Measurements from ENCODE around the gene DDIT3.
"Not testable (repeated sequence)": the region's sequence is repeated elsewhere in the genome, so short reads cannot be mapped to it uniquely, and the experiment has no call there.

DDIT3 gene

GRCh38 chr12:57520053-57520818, at the start of gene DDIT3:
Gene DDIT3 (minus strand): TSS chr12:57520514. CDS start chr12:57517406, 3,108 bp downstream.
- DNase-seq, result peak; percentile 98 to 100

DNA sequence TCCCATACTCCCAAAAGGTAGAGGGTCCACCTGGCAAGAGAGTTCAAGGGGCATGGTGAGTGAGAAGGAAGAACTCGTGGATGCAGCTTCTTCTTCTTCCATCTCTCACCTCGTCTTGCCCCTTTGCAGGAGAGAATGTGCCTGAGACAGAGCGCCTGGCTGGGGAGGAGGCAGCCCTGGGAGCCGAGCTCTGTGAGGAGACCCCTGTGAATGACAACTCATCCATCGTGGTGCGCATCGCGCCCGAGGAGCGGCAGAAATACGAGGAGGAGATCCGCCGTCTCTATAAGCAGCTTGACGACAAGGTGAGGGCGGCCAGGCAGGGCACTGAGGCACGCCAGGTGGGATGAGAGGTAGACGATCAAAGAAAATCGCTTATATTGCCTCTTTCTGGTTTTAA, 49.5 kb upstream of the DDIT3 start:
- DNase-seq, result no peak

- DNase-seq, result no peak
Measured at GRCh38 chr12:57568838-57569237, 48.5 kb upstream of the DDIT3 start.

DNA sequence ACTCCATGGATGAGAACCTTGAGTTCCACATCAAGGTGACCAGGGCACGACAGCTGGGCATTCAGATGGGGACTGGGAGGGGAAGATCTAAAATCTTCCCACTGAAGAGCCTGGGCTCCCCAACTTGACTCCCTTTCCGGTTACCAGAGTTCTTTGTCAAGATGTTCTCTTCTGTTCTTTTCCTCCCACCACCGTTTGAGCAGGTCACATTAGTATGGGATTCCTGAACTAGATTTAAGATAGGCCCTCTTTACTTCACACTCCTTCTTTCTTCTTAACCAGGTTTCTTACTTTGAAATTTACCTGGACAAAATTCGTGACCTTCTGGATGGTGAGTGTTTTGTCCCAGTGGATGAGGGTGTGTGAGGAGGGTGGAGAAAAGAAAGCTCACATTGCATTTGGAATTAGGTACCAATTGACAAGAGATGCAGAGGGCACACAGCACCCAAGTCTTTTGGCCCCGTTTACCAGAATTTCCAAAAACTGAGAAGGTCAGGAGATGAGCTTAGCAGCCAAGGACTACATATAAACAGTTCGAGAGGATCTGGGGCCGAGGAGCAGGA, 43.9 kb upstream of the DDIT3 start:
- DNase-seq, result no peak

- DNase-seq, result no peak
Measured at GRCh38 chr12:57563358-57563757, 43.0 kb upstream of the DDIT3 start.

DNA sequence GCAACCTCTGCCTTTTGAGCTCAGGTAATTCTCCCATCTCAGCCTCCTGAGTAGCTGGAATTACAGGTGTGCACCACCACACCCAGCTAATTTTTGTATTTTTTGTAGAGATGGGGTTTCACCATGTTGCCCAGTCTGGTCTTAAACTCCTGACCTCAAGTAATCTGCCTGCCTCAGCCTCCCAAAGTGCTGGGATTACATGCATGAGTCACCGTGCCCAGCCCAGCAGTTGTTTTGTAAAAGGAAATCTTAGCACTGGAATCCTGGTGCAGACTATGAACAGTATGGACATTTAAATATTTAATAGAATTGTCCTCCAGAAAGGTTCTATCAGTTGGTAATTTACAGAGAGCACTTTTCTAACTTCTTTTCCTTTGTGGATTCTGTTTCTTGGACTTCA, 40.8 kb upstream of the DDIT3 start:
- not testable (repeated sequence) for DNase-seq

- DNase-seq, result no peak
Measured at GRCh38 chr12:57560516-57560915, 40.2 kb upstream of the DDIT3 start.

DNA sequence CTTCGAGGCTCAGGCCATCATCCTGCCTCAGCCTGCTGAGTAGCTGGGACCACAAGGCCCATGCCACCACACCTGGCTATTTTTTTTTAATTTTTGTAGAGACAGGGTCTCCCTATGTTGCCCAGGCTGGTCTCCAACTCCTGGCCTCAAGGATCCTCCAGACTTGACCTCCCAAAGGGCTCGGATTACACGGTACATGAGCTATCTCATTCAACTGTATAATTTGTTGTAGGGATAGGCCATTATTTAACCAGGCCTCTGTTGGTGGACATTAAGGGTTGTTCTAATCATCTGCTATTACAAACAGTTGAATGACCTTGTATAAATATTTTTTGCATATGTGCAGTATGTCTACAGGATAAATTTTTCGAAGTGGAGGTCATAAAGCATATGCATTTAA, 38.5 kb upstream of the DDIT3 start:
- DNase-seq, result no peak

GRCh38 chr12:57554897-57555296, 34.6 kb upstream of the DDIT3 start:
- no peak for DNase-seq

DNA sequence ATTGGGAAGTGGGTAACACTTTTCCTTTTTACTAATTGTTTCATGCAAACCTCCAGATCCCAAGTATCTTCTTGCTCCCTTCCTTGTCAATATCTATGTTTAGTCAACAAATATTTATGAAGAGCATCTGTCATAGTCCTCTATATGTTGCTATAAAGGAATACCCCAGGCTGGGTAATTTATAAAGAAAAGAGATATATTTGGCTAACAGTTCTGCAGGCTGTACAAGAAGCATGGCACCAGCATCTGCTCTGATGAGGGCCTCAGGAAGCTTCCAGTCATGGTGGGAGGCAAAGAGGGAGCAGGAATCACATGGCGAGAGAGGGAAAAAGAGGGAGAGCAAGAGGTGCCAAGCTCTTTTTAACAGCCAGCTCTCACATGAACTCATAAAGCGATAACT, 34.1 kb upstream of the DDIT3 start:
- no peak for DNase-seq

- DNase-seq, result no peak
Measured at GRCh38 chr12:57553343-57554202, 33.3 kb upstream of the DDIT3 start.

DNA sequence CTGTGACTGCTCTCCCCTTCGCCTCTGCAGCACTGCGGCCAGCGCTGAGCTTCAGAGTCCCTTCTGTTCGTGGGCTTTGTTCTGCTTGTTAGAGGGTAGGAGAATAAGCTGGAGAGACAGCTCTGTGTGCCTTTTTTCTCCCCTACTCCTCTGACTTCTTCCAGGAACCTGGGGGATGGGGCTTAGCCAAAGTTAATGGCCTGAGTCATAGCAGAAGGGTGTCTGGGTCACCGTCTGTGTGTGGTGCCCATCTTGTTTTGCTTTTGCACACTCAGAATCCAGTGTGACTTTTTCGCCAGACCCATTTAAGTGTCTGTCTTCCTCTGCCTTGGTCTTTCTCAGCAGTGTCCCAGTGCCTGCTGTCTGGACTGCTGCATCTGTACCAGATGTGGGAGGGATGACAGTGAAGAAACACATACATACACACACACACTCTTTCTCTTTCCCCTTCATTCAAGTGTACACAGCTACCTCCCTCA, 32.6 kb upstream of the DDIT3 start:
- DNase-seq, result no peak

- no peak for DNase-seq
Measured at GRCh38 chr12:57552306-57552651, 32.0 kb upstream of the DDIT3 start.

GRCh38 chr12:57551637-57552305, 31.5 kb upstream of the DDIT3 start:
- no peak for DNase-seq

DNA sequence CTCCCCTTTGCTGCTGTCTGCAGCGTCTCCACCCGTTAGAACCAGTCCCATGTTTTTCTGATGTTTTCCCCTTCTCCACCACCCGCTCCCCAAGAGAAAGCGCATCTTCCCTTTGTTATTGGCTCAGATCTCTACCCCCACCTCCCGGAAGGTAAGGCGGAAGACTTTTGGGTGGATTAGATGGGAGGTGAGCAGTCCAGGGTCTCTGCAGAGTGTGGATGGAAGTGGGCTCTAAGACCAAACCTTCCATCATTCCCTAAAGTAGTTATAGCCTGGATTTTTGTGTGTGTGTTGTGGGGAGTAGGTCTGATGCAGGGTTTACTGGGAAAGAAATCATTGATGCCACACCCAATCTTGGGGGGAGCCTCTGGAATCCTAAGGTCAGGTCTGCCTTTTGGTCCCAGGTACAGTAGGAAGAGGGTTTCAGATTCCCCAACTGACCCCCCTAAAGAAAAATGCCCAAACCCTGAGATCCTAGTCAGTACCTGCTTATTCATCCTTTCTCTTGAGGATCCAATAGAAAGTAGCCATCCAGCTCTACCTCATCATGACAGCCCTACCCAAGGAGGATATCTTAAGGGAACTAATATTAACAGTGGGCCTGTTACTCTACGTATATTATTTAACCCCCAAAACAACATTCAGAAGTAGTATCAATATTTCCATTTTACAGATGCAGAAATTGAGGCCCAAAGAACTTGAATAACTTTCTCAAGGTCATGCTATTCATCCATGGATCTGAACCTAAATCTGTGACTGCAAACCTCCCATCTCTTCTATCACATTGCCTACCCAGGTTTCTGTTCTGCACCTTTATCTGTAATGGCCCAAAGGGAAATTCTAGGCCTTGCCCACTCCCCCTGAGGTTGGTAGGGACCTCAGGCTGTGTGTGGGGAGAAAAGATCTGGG, 30.6 kb upstream of the DDIT3 start:
- DNase-seq, result no peak

- DNase-seq, result no peak
Measured at GRCh38 chr12:57549909-57550640, 29.8 kb upstream of the DDIT3 start, which contains the start of gene KIF5A. Gene KIF5A (plus strand): TSS chr12:57550044. CDS start chr12:57550272, 228 bp downstream.

GRCh38 chr12:57549203-57549908, 29.0 kb upstream of the DDIT3 start:
- no peak for DNase-seq

DNA sequence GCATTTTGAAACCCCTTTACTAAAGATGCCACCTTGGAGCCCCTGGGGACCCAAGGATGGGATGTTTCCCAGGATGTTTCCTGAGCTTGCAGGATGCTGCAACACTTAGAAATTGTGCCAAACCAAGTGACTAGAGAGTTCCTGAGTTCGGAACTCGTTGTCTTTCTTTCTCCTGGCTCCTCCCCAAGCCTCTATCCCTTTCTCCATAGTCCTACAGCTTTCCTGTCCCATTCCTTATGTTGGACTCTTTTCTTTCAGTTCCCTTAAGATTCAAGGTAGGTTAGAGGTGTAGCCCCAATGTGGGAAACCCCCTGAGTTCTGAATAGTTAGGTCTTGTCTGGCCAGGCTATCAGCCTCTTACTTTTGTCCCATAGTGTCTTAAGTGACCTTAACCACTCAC, 28.2 kb upstream of the DDIT3 start:
- no peak for DNase-seq

- no peak for DNase-seq
Measured at GRCh38 chr12:57548013-57548315, 27.6 kb upstream of the DDIT3 start.

DNA sequence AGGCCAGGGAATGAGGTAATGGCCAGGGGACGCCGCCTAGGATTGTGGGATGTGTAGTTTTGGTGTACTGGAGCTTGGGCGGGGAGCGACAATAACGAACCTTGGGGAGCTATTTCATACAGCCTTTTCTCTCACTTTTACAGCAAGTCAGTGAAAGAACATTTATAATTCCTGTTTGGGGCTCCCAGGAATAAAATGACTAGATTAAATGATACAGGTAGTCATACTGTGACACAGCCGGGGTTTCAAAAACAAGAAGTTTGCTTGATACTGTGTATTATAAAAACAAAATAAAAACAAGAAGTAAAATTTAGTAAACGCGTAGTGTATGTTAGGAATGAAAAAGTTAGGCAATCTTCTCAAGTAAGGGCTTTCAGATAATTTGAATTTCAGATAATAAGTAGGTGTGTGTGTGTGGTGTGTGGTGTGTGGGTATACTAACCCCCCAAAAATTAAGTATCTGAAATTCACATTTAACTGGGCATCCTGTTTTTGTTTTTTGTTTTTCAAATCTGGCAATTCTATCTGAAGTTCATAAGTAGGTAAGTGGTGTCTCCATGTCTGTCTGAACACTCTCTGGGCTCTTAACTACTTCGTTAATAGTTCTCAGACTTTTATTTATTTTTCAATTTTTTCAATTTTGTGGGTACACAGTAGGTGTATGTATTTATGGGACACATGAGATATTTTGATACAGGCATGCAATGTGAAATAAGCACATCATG, 27.1 kb upstream of the DDIT3 start:
- DNase-seq, result no peak
